ENCODE results near the gene KIAA0408.

The KIAA0408 gene

GRCh38 chr6:127459231-127459641 lies at the start of gene KIAA0408:
Gene KIAA0408 (minus strand): TSS chr6:127459389. CDS start chr6:127453981, 5,408 bp downstream.
- no peak for DNase-seq (ENCODE audit: low read depth in 2 of 2)

GRCh38 chr6:127506894-127507293 lies 47.7 kb upstream of the KIAA0408 start:
- DNase-seq (ENCODE audit: low read depth in 2 of 2): no peak

GRCh38 chr6:127503022-127503421 lies 43.8 kb upstream of the KIAA0408 start:
- no peak for DNase-seq (ENCODE audit: low read depth in 2 of 2)

GRCh38 chr6:127497410-127497809 lies 38.2 kb upstream of the KIAA0408 start:
- no peak for DNase-seq (ENCODE audit: low read depth in 2 of 2)

- no peak for DNase-seq (ENCODE audit: low read depth in 2 of 2)
These were observed 37.3 kb upstream of the KIAA0408 start for GRCh38 chr6:127496471-127496870.

GRCh38 chr6:127494240-127494767 lies 35.1 kb upstream of the KIAA0408 start:
- DNase-seq (ENCODE audit: low read depth in 2 of 2): no peak

GRCh38 chr6:127489248-127489647 lies 30.1 kb upstream of the KIAA0408 start:
- DNase-seq (ENCODE audit: low read depth in 2 of 2): no peak

- DNase-seq (ENCODE audit: low read depth in 2 of 2): no peak
These were observed 27.7 kb upstream of the KIAA0408 start for GRCh38 chr6:127486934-127487333.

- DNase-seq (ENCODE audit: low read depth in 2 of 2): no peak
These were observed 25.1 kb upstream of the KIAA0408 start for GRCh38 chr6:127484212-127484863.

- DNase-seq (ENCODE audit: low read depth in 2 of 2): no peak
These were observed 24.3 kb upstream of the KIAA0408 start for GRCh38 chr6:127483399-127484055.

- DNase-seq (ENCODE audit: low read depth in 2 of 2): no peak
These were observed 23.1 kb upstream of the KIAA0408 start for GRCh38 chr6:127482325-127482724.

- DNase-seq (ENCODE audit: low read depth in 2 of 2): no peak
These were observed 22.4 kb upstream of the KIAA0408 start for GRCh38 chr6:127481628-127482027.

GRCh38 chr6:127481111-127481510 lies 21.9 kb upstream of the KIAA0408 start:
- DNase-seq (ENCODE audit: low read depth in 2 of 2): no peak

- DNase-seq (ENCODE audit: low read depth in 2 of 2): no peak
These were observed 18.5 kb upstream of the KIAA0408 start for GRCh38 chr6:127477658-127478057.

- DNase-seq (ENCODE audit: low read depth in 2 of 2): no peak
These were observed 16.6 kb upstream of the KIAA0408 start for GRCh38 chr6:127475823-127476176.

- no peak for DNase-seq (ENCODE audit: low read depth in 2 of 2)
These were observed 16.1 kb upstream of the KIAA0408 start for GRCh38 chr6:127475135-127475822.

- DNase-seq (ENCODE audit: low read depth in 2 of 2): no peak
These were observed 12.4 kb upstream of the KIAA0408 start for GRCh38 chr6:127471379-127472255.

- no peak for DNase-seq (ENCODE audit: low read depth in 2 of 2)
These were observed 9.7 kb upstream of the KIAA0408 start for GRCh38 chr6:127468936-127469335.

- DNase-seq (ENCODE audit: low read depth in 2 of 2): no peak
These were observed 7.2 kb upstream of the KIAA0408 start for GRCh38 chr6:127466416-127466815.

GRCh38 chr6:127464881-127465459 lies 5.8 kb upstream of the KIAA0408 start:
- DNase-seq (ENCODE audit: low read depth in 2 of 2): no peak

- DNase-seq (ENCODE audit: low read depth in 2 of 2): peak; percentile 52 to 60
These were observed 5.1 kb upstream of the KIAA0408 start for GRCh38 chr6:127464161-127464880.
